Type B pancreatic cell (in vitro differentiated cells): Measurements from ENCODE around the gene RCN1. TPM values are rescaled to one million over a fixed set of nuclear protein-coding genes. Genes with fewer than 3 reads are reported as not detected.
A peak's percentile ranks its signal among the peaks of the same experiment; 100 is the strongest.

Experiments
- DNase-seq: peaks from one replicate; pipeline ENCODE4 v3.0.0; 2021; ENCODE audit warnings: mixed read lengths; ENCODE audit not compliant: unreplicated experiment; ENCODE audit errors: extremely low spot score
- H3K27ac Mint-ChIP-seq: 2 replicates; pipeline ENCODE4 v1.8.0; 2021; ENCODE audit warnings: mild to moderate bottlenecking, mixed read lengths
- H3K27me3 Mint-ChIP-seq: 2 replicates; pipeline ENCODE4 v1.8.0; 2021; ENCODE audit warnings: mixed read lengths
- H3K36me3 Mint-ChIP-seq: 2 replicates; pipeline ENCODE4 v1.8.0; 2021; ENCODE audit warnings: mixed read lengths
- H3K4me1 Mint-ChIP-seq: one replicate; pipeline ENCODE4 v1.8.0; 2021; ENCODE audit warnings: mixed read lengths; ENCODE audit not compliant: unreplicated experiment
- H3K4me3 Mint-ChIP-seq: 2 replicates; pipeline ENCODE4 v1.8.0; 2021; ENCODE audit warnings: mild to moderate bottlenecking, mixed read lengths
- H3K9me3 Mint-ChIP-seq: 2 replicates; pipeline ENCODE4 v1.8.0; 2021; ENCODE audit warnings: mixed read lengths
- CTCF ChIP-seq: fragments of 200-600 bp; sonication (generic); conservative IDR thresholded peaks from 2 replicates; pipeline ENCODE4 v1.5.0; 2021; ENCODE audit warnings: antibody characterized with exemption, mild to moderate bottlenecking
- total RNA-seq: library from RNA; stranded (reverse); gene quantifications from 2 replicates; pipeline ENCODE4 v1.2.1, GENCODE V29; 2021; ENCODE audit warnings: low replicate concordance

RCN1 gene
- total RNA-seq, 1 donor from 2014 or later: 144 TPM

GRCh38 chr11:32136657-32137056 lies 45.8 kb downstream of the RCN1 start:
- Mint-ChIP-seq H3K27me3 (no peaks in the 10 kb centered on the region), H3K4me1 (no peaks in the 10 kb centered on the region), H3K27ac (no peak overlapping the region)

GRCh38 chr11:32137263-32137662 lies 46.4 kb downstream of the RCN1 start:
- TF ChIP-seq CTCF: no peak
- DNase-seq: no peak
- H3K9me3 Mint-ChIP-seq: peaks cover 5% of the 10 kb centered on the region
- H3K36me3 Mint-ChIP-seq: no peaks in the 10 kb centered on the region
- no peak overlapping the region for H3K4me3 Mint-ChIP-seq
- peak overlapping the region; percentile 21 for H3K27ac Mint-ChIP-seq
- no peaks in the 10 kb centered on the region for H3K4me1 Mint-ChIP-seq
- no peaks in the 10 kb centered on the region for H3K27me3 Mint-ChIP-seq

More at GRCh38 chr11:32136657-32137056, 45.8 kb downstream of the RCN1 start:
- Mint-ChIP-seq H3K9me3 (peaks cover 5% of the 10 kb centered on the region), H3K4me3 (no peak overlapping the region), H3K36me3 (no peaks in the 10 kb centered on the region)
- no peak for TF ChIP-seq CTCF
- DNase-seq: no peak

- H3K4me1 Mint-ChIP-seq: no peaks in the 10 kb centered on the region
- no peaks in the 10 kb centered on the region for H3K27me3 Mint-ChIP-seq
Measured at GRCh38 chr11:32137869-32138268, 47.0 kb downstream of the RCN1 start.

GRCh38 chr11:32138902-32139301 lies 48.0 kb downstream of the RCN1 start:
- H3K27me3 Mint-ChIP-seq: peaks cover 6% of the 10 kb centered on the region
- no peak overlapping the region for H3K27ac Mint-ChIP-seq
- H3K36me3 Mint-ChIP-seq: no peaks in the 10 kb centered on the region

More at GRCh38 chr11:32137869-32138268, 47.0 kb downstream of the RCN1 start:
- Mint-ChIP-seq H3K36me3 (no peaks in the 10 kb centered on the region), H3K4me3 (no peak overlapping the region), H3K9me3 (peaks cover 5% of the 10 kb centered on the region), H3K27ac (no peak overlapping the region)
- TF ChIP-seq CTCF: no peak
- DNase-seq: no peak

GRCh38 chr11:32139896-32140520 lies 49.1 kb downstream of the RCN1 start:
- peaks cover 10% of the 10 kb centered on the region for H3K9me3 Mint-ChIP-seq
- H3K27me3 Mint-ChIP-seq: peaks cover 11% of the 10 kb centered on the region
- H3K36me3 Mint-ChIP-seq: no peaks in the 10 kb centered on the region
- DNase-seq: no peak
- H3K27ac Mint-ChIP-seq: no peak overlapping the region
- H3K4me3 Mint-ChIP-seq: no peak overlapping the region
- no peak for TF ChIP-seq CTCF
- no peaks in the 10 kb centered on the region for H3K4me1 Mint-ChIP-seq

More at GRCh38 chr11:32138902-32139301, 48.0 kb downstream of the RCN1 start:
- DNase-seq: no peak
- TF ChIP-seq CTCF: no peak
- Mint-ChIP-seq H3K9me3 (peaks cover 5% of the 10 kb centered on the region), H3K4me3 (no peak overlapping the region), H3K4me1 (no peaks in the 10 kb centered on the region)
